Measurements from ENCODE around the gene RAB44.

RAB44 gene

GRCh38 chr6:36660771-36661471 is 36.7 kb upstream of the RAB44 start:
- Histone ChIP-seq H4K20me1 (ENCODE audit: insufficient read depth, low read length) (no peaks in the 10 kb centered on the region), H3K9me3 (ENCODE audit: insufficient read depth, low read length) (no peaks in the 10 kb centered on the region), H3K27me3 (ENCODE audit: low read depth, low read length) (peaks cover 39% of the 10 kb centered on the region), H3K4me2 (ENCODE audit: low read length) (no peak overlapping the region), H3K4me3 (ENCODE audit: low read length) (no peak overlapping the region), H3K79me2 (ENCODE audit: low read length) (no peaks in the 10 kb centered on the region), H3K27ac (ENCODE audit: low read length) (no peak overlapping the region), H3K36me3 (replicated peaks; ENCODE audit: low read depth, low read length) (no peaks in the 10 kb centered on the region), H3K9ac (ENCODE audit: low read length) (no peak overlapping the region), H2AFZ (ENCODE audit: low read depth, low read length) (no peak overlapping the region), H3K4me1 (ENCODE audit: low read length) (peaks cover 29% of the 10 kb centered on the region)
- no peak for TF ChIP-seq EZH2phosphoT487 (IDR thresholded peaks at IDR 0.05; ENCODE audit: low read depth)
- TF ChIP-seq CTCF (IDR thresholded peaks at IDR 0.05; ENCODE audit: low read depth, low read length), result no peak

DNA sequence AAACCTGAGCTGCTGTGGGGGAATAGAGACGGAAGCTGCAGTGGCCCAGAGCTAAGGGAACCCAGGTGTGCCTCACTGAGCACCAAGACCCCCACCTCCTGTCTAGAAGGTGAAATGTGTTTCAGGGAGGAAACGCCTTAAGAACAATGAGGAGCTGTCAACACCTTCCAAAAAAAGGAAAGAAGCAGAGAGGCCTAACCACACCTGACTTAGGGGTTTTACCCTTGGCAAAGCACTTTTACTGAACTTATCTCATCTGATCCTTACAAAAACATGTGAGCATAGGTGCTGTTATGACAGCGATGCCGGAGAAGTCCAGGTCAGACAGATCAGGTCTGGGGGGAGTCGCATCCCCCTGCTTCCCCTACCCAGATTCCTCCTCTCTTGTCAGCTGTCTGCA is 35.2 kb upstream of the RAB44 start:
- H3K27me3 ChIP-seq (ENCODE audit: low read depth, low read length), result peaks cover 28% of the 10 kb centered on the region
- no peak overlapping the region for H3K9ac ChIP-seq (ENCODE audit: low read length)
- TF ChIP-seq CTCF (IDR thresholded peaks at IDR 0.05; ENCODE audit: low read depth, low read length) (no peak), EZH2phosphoT487 (IDR thresholded peaks at IDR 0.05; ENCODE audit: low read depth) (no peak)
- H3K36me3 ChIP-seq (replicated peaks; ENCODE audit: low read depth, low read length), result no peaks in the 10 kb centered on the region
- peaks cover 42% of the 10 kb centered on the region for H3K4me1 ChIP-seq (ENCODE audit: low read length)
- H3K9me3 ChIP-seq (ENCODE audit: insufficient read depth, low read length), result no peaks in the 10 kb centered on the region
- no peaks in the 10 kb centered on the region for H3K79me2 ChIP-seq (ENCODE audit: low read length)
- H4K20me1 ChIP-seq (ENCODE audit: insufficient read depth, low read length), result no peaks in the 10 kb centered on the region
- H3K4me2 ChIP-seq (ENCODE audit: low read length), result peak overlapping the region; percentile 36
- H3K27ac ChIP-seq (ENCODE audit: low read length), result no peak overlapping the region
- no peak overlapping the region for H2AFZ ChIP-seq (ENCODE audit: low read depth, low read length)
- no peak overlapping the region for H3K4me3 ChIP-seq (ENCODE audit: low read length)

DNA sequence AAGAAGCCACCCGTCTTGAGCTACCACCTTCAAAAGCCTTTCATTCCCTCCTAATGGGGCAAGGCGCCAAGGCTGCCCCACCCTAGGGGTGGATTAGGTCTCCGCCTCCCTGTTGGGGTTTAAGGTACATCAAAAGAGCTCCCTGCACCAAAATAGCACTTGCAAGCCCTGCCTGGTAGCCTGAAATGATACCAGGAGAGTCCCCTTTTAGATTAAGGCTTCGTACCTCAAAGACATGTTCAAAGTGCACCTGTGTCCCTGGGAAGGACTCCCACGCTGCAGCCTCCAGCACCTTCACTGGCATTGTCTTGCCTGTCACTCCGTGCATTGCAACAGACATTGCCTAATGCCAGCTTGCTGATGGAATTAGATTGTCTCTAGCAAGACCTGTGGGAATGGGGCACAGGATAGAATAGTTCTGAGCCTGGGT is 34.8 kb upstream of the RAB44 start:
- peaks cover 23% of the 10 kb centered on the region for H3K27me3 ChIP-seq (ENCODE audit: low read depth, low read length)
- H3K36me3 ChIP-seq (replicated peaks; ENCODE audit: low read depth, low read length), result no peaks in the 10 kb centered on the region
- no peak overlapping the region for H3K4me3 ChIP-seq (ENCODE audit: low read length)
- H3K9me3 ChIP-seq (ENCODE audit: insufficient read depth, low read length), result no peaks in the 10 kb centered on the region
- no peak overlapping the region for H2AFZ ChIP-seq (ENCODE audit: low read depth, low read length)
- no peak for TF ChIP-seq CTCF (IDR thresholded peaks at IDR 0.05; ENCODE audit: low read depth, low read length)
- no peak for TF ChIP-seq EZH2phosphoT487 (IDR thresholded peaks at IDR 0.05; ENCODE audit: low read depth)
- H4K20me1 ChIP-seq (ENCODE audit: insufficient read depth, low read length), result no peaks in the 10 kb centered on the region
- peaks cover 46% of the 10 kb centered on the region for H3K4me1 ChIP-seq (ENCODE audit: low read length)
- no peaks in the 10 kb centered on the region for H3K79me2 ChIP-seq (ENCODE audit: low read length)
- H3K4me2 ChIP-seq (ENCODE audit: low read length), result peak overlapping the region; percentile 36
- no peak overlapping the region for H3K9ac ChIP-seq (ENCODE audit: low read length)
- no peak overlapping the region for H3K27ac ChIP-seq (ENCODE audit: low read length)

GRCh38 chr6:36663504-36664446 is 33.9 kb upstream of the RAB44 start:
- H3K9me3 ChIP-seq (ENCODE audit: insufficient read depth, low read length), result no peaks in the 10 kb centered on the region
- H3K4me3 ChIP-seq (ENCODE audit: low read length), result no peak overlapping the region
- H3K4me1 ChIP-seq (ENCODE audit: low read length), result peaks cover 46% of the 10 kb centered on the region
- H3K36me3 ChIP-seq (replicated peaks; ENCODE audit: low read depth, low read length), result no peaks in the 10 kb centered on the region
- H4K20me1 ChIP-seq (ENCODE audit: insufficient read depth, low read length), result no peaks in the 10 kb centered on the region
- no peak overlapping the region for H2AFZ ChIP-seq (ENCODE audit: low read depth, low read length)
- peaks cover 14% of the 10 kb centered on the region; the same call in 1 of the 2 replicates for H3K27me3 ChIP-seq (ENCODE audit: low read depth, low read length)
- no peaks in the 10 kb centered on the region for H3K79me2 ChIP-seq (ENCODE audit: low read length)
- H3K9ac ChIP-seq (ENCODE audit: low read length), result no peak overlapping the region
- no peak overlapping the region for H3K4me2 ChIP-seq (ENCODE audit: low read length)
- no peak overlapping the region for H3K27ac ChIP-seq (ENCODE audit: low read length)
- TF ChIP-seq EZH2phosphoT487 (IDR thresholded peaks at IDR 0.05; ENCODE audit: low read depth) (no peak), CTCF (IDR thresholded peaks at IDR 0.05; ENCODE audit: low read depth, low read length) (no peak)

Data from OCI-LY3 (cell line).